NCI-H2196 treated with DMSO at 0.1 percent for 48 hours (cell line): Measurements from ENCODE around the gene PLEKHA3.
"Not testable (repeated sequence)": the region's sequence is repeated elsewhere in the genome, so short reads cannot be mapped to it uniquely, and the experiment has no call there.

Experiments used
- DNase-seq: peaks from one replicate; lab custom pipeline; 2025; ENCODE audit not compliant: unreplicated experiment; lab: John Stamatoyannopoulos, UW

The PLEKHA3 gene

DNA sequence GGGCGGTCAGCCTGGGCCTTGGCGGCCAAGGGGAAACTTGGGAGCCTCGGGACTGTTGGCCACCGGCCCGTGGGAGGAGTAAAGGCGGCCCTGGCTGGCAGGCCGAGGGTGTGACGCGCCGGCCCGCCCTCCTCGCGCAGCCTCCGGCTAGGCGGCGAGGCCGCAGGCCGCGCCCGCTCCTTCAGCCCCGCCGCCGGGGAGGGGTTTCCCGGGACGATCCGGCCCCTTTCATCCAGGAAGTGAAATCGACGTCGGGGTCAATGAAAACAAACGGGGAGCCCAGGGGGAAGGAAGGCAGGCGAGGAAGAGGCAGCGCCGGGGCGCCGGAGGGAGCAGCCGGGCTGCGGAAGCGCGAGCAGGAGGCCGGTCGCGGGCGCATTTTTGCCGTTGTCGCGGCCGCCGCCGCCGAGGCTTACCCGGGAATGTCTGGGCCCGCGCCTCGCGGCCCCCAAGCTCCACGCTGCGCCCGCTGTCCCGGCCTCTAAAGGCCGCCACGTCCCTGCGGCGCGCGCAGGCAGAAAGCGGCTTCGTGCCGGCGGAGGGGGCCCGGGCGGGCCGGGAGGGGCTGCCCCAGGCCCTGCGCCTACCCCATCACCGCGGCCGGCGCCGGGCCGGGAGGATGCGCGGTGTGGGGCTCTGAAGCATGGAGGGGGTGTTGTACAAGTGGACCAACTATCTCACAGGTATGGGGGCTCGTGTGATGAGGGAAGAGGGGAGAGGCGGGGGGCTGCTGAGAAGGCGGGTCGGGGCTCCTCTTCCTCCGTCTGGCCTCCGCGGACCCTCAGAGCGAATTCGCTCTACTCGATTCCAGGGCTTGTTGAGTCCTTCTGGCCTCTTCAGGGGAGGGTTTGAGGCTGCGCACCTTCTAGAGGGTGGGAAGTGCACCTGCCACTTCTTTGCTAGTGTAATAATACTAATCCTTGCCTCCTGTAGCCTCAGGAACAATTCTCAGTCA lies at the start of gene PLEKHA3:
PLEKHA3 (plus strand) TSS at position 231 of the 955 bp plus-strand sequence; CDS start at position 644, 413 bp downstream.
- peak; percentile 92 for DNase-seq

DNA sequence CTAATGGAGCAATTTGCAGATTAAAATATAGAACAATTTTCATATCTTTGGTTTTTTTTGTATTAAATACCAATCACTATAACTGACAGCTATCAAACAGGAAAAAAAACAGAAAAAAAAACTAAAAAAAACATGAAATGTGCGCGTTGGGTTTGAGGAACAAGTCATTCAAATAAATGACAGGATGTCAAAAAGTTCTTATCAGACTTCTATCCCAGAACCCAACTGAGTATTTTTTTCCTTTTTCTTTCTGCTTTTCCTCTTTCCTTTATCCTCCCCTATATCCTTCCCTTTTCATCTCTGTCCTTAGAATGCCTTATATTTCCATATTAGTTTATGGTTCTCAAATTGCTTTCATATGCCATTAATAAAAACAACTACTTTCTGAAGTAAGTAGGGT lies 43.6 kb upstream of the PLEKHA3 start:
- DNase-seq, result no peak

DNA sequence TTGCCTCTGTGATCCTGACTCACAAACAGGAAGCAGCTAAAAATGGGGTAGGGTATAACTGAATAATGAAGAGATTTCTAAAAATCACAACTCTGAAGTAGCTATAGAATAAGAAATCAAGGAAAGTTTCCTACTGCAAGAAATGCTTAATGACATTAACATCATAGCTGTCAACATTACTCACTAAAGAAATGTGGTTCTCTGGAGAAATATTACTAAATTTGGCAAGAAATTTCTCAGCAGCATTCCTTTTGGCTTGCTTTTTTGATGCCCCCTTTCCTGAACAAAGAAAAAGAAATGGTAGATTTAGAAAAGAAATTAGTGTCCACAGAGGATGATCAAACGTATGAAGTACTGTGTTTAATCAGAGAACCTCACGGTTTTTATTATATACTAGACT lies 38.8 kb upstream of the PLEKHA3 start:
- no peak for DNase-seq

DNA sequence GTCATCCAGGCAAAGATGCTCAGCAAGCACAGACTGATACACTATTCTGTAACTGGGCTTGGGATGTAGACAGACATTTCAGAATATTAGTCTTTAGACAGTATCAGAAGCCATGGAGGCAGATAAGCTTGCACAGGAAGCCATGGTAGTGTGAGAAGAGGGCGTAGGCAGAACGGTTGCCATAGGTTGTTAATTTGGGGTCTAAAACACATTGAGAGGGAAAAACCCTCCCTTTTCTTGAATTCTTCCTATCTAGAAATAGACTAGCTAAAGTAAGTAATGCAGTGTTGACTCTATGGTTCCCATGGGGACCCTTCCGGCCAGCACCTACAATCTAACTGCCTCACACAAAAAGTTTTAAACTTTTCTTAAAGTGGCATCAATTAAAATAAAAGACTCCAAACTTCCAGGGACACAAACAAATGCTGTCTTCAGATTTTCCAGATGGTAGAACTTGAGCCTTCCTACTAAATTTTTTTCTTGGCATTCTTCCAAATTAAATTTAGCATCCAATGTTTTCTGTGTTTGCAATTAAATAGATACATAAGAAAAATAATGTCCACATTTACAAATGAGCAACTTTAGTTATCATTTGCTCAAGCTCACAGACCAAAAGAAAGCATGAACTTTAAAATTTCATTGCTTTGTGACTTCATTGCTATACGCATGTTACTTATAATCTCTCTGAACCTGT lies 31.1 kb upstream of the PLEKHA3 start:
- DNase-seq, result no peak

DNA sequence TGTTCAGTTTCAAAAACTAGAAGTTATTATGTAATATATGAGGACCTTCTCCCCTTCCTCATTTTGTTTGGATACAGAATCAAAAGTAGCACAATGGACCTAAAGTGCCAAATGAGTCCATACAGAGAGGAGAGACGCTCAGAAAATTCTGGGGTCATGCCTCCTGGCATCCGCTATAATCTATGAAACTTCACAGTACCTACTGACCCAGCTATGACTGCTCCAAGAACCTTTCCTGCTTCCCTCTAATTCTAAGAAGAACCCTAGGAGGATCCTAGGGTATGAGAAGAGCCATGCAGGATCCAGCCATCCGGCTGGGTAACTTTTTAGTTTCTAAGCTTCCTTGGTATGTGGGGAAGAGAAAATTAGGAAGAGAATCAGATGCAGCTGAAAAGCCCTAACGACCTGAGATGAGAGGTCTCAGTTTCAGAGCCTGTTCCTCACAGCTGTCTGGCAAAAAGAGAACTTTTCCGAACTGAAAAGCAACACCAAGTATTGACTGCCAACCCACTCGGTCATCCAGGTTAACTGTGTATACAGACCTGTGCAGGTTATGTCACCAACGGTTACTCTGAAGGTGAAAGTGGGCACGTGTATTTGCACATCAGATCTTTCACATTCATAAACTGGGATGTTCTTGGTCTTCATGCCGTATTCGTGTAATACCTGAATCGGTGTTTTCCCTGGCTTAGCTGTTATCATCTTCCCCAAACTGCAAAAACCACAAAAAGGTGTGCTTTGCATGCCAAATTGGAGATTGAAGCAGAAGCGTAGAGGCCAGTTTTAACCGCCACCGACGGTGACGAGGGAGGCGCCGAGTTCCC lies 30.3 kb upstream of the PLEKHA3 start:
- DNase-seq, result no peak

DNA sequence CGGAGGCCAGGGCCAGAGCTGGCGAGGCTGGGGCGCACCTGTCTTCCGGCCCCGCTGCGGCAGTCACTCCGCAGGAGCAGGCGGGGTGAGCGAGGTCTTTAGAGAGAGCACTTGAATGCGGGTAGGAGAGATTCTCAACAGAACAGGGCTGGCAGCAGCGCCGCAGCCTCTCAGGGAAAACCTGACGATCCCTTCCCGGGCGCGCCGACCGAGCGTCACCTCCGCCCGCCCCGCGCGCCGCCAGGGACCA lies 29.8 kb upstream of the PLEKHA3 start:
- DNase-seq, result no peak

DNA sequence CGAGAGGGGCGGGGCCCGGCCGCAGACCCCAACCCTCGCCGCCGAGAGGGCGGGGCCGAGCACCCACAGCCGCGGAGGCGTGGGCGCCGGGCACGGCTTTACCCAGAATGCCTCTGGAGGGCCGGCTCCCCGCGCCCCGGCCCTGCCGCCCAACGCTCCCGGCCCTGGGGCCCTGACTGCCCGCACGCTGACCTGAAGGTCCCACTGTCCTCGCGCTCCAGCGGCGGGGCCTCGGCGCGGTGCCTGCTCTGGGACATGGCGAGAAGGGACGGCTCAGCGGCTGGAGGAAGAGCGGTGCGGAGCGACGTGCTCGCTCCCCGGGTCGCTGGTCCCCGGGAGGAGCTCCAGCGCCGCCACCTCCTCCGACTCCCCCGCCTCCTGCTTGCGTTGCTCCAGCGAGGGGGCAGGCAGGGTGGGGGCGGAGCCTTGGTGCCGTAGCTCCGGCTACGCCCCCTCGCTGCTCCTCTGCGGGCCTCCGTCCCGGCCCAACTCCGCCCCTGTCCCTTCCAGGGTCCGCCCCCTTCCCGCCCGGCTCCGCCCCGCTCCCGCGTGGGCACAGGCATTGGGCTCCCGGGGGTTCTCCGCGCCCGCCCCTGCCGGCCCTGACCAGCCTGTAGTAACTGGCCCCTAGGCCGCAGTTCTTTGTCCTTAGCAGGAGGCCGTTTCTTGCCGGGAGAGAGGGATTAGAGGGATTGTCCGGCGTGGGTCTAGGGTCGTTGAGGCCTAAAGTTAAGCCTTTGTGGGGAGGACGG lies 29.3 kb upstream of the PLEKHA3 start, which contains the start of the genes PJVK and PRKRA:
PJVK (plus strand) TSS at position 605 of the 752 bp plus-strand sequence. CDS start 2,032 bp downstream, outside the sequence.
PRKRA (minus strand) TSS at position 402 of the 752 bp plus-strand sequence; CDS start at position 257, 145 bp downstream.
- DNase-seq, result peak; percentile 94

DNA sequence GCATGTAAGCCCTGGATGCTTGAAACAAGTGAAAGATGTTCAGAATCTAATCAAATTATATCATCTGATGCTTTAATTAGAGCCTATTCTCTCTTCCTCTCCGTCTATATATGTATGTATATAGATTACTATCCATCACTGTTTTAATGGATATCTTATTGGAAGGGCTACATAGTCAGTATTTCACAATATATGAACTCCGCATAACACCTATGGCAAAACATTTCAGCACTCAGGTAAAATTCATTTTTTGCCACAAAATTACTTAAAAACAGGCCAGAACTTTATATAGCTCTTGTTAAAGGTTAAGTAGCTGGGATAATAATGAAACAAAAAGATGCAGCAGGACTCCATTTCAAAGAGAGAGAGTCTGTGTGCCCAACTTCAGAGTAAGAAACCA lies 27.9 kb upstream of the PLEKHA3 start:
- DNase-seq, result no peak

DNA sequence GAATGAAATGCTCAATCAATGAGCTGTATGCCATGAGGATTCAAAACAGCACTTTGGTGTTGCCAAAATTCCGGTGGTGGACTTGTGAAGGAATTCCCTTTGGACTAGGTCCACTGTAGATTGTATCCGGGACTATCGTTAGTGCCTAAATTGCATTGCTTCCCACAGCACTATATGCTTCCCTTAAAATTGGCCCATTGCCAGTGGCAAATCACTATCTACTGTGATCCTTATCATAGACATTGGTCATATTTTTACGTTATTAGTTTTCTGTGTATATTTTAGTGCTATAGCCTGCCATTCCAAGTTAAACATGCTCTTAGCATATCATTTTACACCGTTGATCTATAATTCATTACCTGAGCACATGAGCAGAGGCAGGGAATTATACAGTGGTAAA lies 27.4 kb upstream of the PLEKHA3 start:
- DNase-seq, result no peak

DNA sequence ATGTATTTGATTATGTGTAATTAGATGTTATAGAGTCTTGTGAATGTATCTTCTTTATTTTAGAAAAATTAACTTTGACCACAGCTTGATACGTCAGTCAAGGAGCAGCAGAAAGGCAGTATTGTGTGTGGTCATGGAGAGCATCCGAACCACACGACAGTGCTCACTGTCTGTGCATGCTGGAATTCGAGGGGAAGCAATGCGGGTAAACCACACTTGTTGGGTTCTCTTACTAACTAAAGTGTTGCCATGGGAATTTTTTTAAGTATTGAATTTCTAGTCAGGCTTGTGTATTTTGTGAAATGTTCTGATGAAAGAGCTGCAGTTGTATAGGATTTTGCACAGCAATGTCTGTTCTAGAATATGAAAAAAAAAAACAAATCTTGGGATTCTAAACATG lies 24.3 kb upstream of the PLEKHA3 start:
- DNase-seq, result no peak

DNA sequence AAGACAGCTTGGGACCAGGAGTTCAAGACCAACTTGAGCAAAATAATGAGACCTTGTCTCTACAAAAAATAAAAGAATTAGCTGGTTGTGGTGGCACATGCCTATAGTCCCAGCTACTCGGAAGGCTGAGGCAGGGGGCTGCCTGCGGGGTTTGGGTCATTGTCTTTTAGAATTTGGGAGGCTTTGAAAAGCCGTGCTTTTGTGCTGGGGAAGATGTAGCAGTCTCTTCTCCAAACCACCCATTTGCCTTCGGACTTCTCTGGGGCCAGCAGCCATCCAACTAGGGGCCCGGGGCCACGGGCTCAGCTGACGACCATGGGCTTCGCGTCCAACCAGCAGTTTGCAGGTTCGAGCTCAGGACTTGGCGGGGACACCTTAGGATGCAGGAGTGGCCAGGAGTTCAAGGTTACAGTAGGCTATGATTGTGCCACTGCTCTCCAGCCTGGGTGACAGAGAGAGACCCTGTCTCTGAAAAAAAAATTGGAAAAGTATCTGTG lies 22.8 kb upstream of the PLEKHA3 start:
- no peak for DNase-seq

DNA sequence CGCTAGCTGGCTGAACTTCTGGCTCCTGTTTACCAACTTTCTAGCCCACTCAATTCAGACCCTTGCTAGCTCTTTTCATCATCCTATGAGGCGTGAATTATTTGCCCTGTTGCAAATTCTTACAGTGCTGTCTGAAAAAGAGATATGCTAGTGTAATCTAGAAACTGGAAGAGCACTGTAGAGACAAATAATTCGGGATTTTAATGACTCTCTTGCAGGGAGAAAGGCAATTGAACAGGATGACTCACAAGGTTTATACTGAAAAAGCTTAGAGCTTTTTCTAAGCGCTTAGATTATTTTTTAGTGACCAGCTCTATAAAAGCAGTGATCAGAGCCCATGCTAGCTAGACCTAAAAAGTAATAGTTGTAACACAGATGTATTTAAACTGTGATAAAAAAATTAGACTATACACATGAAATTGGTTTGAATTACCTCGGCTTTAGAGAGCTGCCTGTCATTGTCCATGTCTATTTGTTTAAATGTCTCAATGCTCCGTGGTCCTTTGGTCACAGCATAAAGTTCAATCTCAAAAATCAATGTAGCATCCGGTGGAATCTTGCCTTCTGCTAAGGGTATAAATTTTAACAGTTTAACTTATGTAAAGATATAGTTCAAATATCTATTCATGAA lies 10.9 kb upstream of the PLEKHA3 start:
- DNase-seq, result no peak

DNA sequence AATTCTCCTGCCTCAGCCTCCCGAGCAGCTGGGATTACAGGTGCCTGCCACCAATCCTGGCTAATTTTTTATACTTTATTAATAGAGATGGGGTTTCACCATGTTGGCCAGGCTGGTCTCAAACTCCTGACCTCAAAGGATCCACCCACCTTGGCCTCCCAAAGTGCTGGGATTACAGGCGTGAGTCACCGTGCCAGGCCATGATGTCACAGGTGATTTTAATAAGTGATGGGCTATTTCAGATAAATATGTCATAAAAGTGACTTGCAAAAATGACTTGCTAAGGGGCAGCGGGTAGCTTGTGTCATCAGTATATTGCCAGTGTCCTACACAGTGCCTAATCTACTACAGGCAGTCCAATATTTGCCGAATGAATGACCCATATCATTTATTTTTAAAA lies 8.9 kb upstream of the PLEKHA3 start:
- DNase-seq, result not testable (repeated sequence)

DNA sequence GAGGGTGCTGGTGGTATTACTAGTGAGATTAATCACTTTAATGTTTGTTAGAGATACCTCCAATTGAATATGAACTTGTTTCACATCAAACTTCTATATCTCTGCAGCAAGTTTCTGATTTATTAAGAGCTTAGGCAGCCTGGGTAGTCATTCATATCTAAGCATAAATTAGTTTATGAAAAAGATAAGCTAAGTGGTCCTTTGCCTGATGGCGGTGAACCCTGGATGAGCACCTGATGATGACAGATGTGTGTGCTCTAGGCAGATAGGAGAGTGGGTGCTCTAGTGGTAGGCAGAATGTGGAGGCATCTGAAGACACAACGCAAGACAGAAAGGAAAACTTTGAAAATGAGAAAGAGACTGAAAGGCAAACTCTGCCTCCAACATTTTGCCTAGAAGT lies 6.9 kb upstream of the PLEKHA3 start:
- DNase-seq, result no peak

DNA sequence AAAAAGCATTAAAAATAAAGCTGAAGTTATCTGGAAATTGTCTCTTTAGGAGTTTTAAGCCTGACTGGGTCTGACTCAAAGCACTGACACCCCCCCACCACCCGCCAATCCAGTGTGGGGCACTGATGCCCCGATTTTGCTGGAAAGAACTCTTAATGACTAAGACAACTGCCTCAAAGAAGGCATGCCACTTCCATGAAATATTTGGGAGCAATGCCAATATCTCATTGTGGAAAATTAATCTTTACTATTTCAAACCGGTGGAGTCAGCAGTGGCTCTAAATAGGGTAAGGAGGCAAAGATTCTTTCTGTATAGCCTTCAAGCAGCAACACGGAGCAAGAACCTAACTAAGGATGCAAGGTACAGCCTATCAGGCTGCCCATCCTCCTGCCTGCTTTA lies 6.3 kb upstream of the PLEKHA3 start:
- DNase-seq, result no peak

DNA sequence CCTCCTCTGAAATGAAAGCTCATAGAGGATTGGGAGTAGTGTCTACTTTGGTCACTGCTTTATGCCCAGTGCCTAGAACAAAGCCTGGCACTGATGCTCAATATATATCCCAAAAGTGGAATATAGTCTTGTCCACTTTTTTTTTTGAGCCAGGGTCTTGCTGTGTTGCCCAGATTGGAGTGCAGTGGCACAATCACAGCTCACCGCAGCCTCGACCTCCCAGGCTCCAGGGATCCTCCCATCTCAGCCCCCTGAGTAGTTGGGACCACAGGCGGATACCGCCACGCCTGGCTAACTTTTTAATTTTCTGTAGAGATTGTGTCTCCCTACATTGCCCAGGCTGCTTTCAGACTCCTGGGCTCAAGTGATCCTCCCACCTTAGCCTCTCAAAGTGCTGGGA lies 5.7 kb upstream of the PLEKHA3 start:
- DNase-seq, result no peak

DNA sequence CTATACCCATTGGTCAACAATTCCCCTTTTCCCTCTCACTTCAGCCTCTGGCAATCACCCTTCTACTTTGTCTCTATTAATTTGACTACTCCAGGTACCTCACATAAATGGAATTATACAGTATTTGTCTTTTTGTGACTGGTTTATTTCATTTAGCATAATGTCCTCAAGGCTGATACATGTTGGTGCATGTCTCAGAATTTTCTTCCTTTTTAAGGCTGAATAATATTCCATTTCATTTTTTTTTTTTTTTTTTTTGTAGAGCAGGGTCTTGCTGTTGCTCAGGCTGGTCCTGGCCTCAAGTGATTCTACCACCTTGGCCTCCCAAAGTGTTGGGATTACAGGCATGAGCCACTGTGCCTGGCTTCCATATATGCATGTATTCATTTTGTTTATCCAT lies 3.8 kb upstream of the PLEKHA3 start:
- no peak for DNase-seq

DNA sequence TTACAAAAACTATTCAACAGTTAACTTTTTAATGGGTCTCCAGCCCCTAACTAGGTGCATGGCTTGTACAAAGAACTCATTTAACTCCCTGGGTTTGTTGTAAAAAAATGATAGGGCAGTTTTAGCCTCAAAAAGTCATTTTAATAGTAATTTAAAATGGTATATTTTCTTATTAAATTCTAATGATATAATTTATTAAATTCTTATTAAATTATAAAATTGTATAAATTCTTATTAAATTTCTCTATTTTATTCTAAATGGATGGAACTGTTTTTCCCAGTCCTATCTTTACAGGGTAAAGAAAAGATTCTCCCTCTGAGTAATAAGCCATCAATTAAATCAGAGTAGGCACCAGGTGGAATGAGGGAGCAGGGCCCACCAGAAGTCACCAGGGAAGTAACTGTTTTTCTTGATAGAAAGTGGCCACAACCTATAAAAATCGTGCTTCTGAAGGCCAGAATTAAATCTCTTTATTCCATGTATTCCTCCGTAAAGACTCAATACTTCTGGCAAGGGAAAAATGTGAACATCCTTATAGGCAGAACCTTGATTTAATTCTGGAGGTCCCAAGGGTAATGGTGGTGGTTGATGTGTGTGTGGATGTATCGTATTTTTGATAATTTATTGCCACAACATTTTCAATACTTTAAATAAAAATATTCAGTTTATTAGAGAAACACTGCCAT lies 2.7 kb upstream of the PLEKHA3 start:
- no peak for DNase-seq

DNA sequence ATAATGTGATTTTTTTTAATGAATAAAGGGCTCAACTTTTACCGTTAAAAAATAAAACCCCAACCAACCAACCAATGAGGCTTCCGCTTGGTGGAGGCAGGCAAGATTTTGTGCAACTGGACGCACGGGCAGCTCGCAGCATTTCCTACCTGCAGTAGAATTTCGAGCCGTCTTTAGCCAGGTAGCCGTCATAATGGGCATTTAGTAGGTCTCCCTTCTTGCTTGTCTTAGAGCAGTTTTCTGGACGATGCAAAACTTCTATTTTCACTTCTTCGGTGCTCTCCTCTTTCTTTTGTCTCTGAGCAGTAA lies 2.2 kb upstream of the PLEKHA3 start:
- no peak for DNase-seq
